HL-60 (cell line): ENCODE measurements around the gene RAB6D.

Source experiments
- REST ChIP-seq: IDR thresholded peaks from 2 replicates; pipeline ENCODE4 v1.6.1; 2012; ENCODE audit warnings: low read depth; ENCODE audit not compliant: insufficient replicate concordance
- TF ChIP-seq, protein P1 (sequence below): IDR thresholded peaks from one replicate; pipeline ENCODE4 v1.5.1; 2011; ENCODE audit warnings: low read length, control low read depth, inconsistent platforms; ENCODE audit not compliant: insufficient read depth

- TF ChIP-seq, protein P1, sequence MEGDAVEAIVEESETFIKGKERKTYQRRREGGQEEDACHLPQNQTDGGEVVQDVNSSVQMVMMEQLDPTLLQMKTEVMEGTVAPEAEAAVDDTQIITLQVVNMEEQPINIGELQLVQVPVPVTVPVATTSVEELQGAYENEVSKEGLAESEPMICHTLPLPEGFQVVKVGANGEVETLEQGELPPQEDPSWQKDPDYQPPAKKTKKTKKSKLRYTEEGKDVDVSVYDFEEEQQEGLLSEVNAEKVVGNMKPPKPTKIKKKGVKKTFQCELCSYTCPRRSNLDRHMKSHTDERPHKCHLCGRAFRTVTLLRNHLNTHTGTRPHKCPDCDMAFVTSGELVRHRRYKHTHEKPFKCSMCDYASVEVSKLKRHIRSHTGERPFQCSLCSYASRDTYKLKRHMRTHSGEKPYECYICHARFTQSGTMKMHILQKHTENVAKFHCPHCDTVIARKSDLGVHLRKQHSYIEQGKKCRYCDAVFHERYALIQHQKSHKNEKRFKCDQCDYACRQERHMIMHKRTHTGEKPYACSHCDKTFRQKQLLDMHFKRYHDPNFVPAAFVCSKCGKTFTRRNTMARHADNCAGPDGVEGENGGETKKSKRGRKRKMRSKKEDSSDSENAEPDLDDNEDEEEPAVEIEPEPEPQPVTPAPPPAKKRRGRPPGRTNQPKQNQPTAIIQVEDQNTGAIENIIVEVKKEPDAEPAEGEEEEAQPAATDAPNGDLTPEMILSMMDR, result no peak
- TF ChIP-seq REST, result no peak
These were observed 38.5 kb upstream of the RAB6D start for GRCh38 chr2:131402320-131403039.
